Eye (tissue), 1 donor: ENCODE data around the gene ACVR2A.

ENCODE experiments used
- DNase-seq: peaks from one replicate; pipeline ENCODE4 v3.0.0-alpha.2; 2015

ACVR2A gene

GRCh38 chr2:147844697-147845410, at the start of gene ACVR2A:
Gene ACVR2A (plus strand): TSS chr2:147845029. CDS start chr2:147845153, 124 bp downstream.
- peak; percentile 88 for DNase-seq

- DNase-seq = no peak
These were observed 44.5 kb upstream of the ACVR2A start for GRCh38 chr2:147800316-147800715.

GRCh38 chr2:147806846-147807245, 38.0 kb upstream of the ACVR2A start:
- DNase-seq = no peak

GRCh38 chr2:147808520-147808919, 36.3 kb upstream of the ACVR2A start:
- DNase-seq = no peak

GRCh38 chr2:147810883-147811765, 33.7 kb upstream of the ACVR2A start:
- DNase-seq = no peak

- DNase-seq = no peak
These were observed 26.1 kb upstream of the ACVR2A start for GRCh38 chr2:147818741-147819140.

GRCh38 chr2:147824620-147825019, 20.2 kb upstream of the ACVR2A start:
- DNase-seq = no peak

- DNase-seq = no peak
These were observed 18.3 kb upstream of the ACVR2A start for GRCh38 chr2:147826278-147827087.

GRCh38 chr2:147827088-147827375, 17.8 kb upstream of the ACVR2A start:
- no peak for DNase-seq

- DNase-seq = peak; percentile 22
These were observed 15.7 kb upstream of the ACVR2A start for GRCh38 chr2:147829106-147829505.

GRCh38 chr2:147836099-147836498, 8.7 kb upstream of the ACVR2A start:
- no peak for DNase-seq

GRCh38 chr2:147843391-147843863, 1.4 kb upstream of the ACVR2A start:
- no peak for DNase-seq

GRCh38 chr2:147843864-147844696, 749 bp upstream of the ACVR2A start:
- DNase-seq = peak; percentile 96

- DNase-seq = peak; percentile 75
These were observed 662 bp downstream of the ACVR2A start for GRCh38 chr2:147845411-147845971.

- DNase-seq = peak; percentile 61
These were observed 1.7 kb downstream of the ACVR2A start for GRCh38 chr2:147846412-147847081.

GRCh38 chr2:147847746-147848391, 3.0 kb downstream of the ACVR2A start:
- DNase-seq = no peak

GRCh38 chr2:147850838-147851237, 6.0 kb downstream of the ACVR2A start:
- DNase-seq = no peak

GRCh38 chr2:147851244-147851930, 6.6 kb downstream of the ACVR2A start:
- no peak for DNase-seq

- no peak for DNase-seq
These were observed 9.8 kb downstream of the ACVR2A start for GRCh38 chr2:147854557-147855134.

- no peak for DNase-seq
These were observed 10.5 kb downstream of the ACVR2A start for GRCh38 chr2:147855316-147855715.
